H1 (cell line): Measurements from ENCODE around the gene MGLL. TPM values are rescaled to one million over a fixed set of nuclear protein-coding genes. Genes with fewer than 3 reads are reported as not detected.

ENCODE experiments used
- CTCF ChIA-PET: fragments of 300-600 bp; sonication (Branson Sonifier 250); formaldehyde crosslinking; loops from one replicate; lab custom pipeline; 2021; ENCODE audit not compliant: partially characterized antibody; lab: Charles Lee
- POLR2A ChIA-PET: fragments of 300-600 bp; sonication (Branson Sonifier 250); formaldehyde crosslinking; loops from one replicate; lab custom pipeline; 2021; ENCODE audit warnings: inconsistent platforms; ENCODE audit not compliant: partially characterized antibody; lab: Charles Lee
- DNase-seq, 2 experiments: peaks; one replicate each; pipeline versions ENCODE4 v3.0.0 to v3.0.0-alpha.2; 2010 to 2022; ENCODE audit warnings: low spot score in 2 of 2, low read depth in 1 of 2, mixed read lengths in 1 of 2
- FAIRE-seq: peaks from 2 replicates; lab custom pipeline; 2011; peaks lifted over from hg19 to GRCh38; lab: Jason Lieb, UNC
- H2AFZ ChIP-seq: 2 replicates; pipeline ENCODE4 v1.8.1; 2012; ENCODE audit warnings: low read length, inconsistent platforms
- H2AK5ac ChIP-seq: 2 replicates; pipeline ENCODE4 v1.6.1; 2013; ENCODE audit warnings: low read depth, low read length
- H2BK120ac ChIP-seq: replicated peaks from 2 replicates; pipeline ENCODE3; 2013; ENCODE audit warnings: low read depth, low read length, inconsistent platforms
- H2BK12ac ChIP-seq: 2 replicates; pipeline ENCODE4 v1.6.1; 2013; ENCODE audit warnings: low read depth, low read length
- H2BK15ac ChIP-seq: 2 replicates; pipeline ENCODE4 v1.6.1; 2013; ENCODE audit warnings: low read length
- H2BK20ac ChIP-seq: 2 replicates; pipeline ENCODE4 v1.6.1; 2013; ENCODE audit warnings: low read length
- H2BK5ac ChIP-seq: 2 replicates; pipeline ENCODE4 v1.6.1; 2013; ENCODE audit warnings: low read depth, low read length
- H3K14ac ChIP-seq: 2 replicates; pipeline ENCODE4 v1.6.1; 2013; ENCODE audit warnings: inconsistent platforms; ENCODE audit not compliant: insufficient read length
- H3K18ac ChIP-seq: 2 replicates; pipeline ENCODE4 v1.6.1; 2013; ENCODE audit warnings: low read length; ENCODE audit errors: extremely low read depth
- H3K23ac ChIP-seq: 2 replicates; pipeline ENCODE4 v1.6.1; 2013; ENCODE audit warnings: inconsistent platforms; ENCODE audit not compliant: insufficient read length
- H3K23me2 ChIP-seq: 2 replicates; pipeline ENCODE4 v1.6.1; 2013; ENCODE audit warnings: low read depth, low read length
- H3K27ac ChIP-seq: 2 replicates; pipeline ENCODE4 v1.6.1; 2011; ENCODE audit warnings: low read depth, low read length, inconsistent platforms
- H3K27me3 ChIP-seq, 4 experiments: replicated peaks in 1 of 4; 1 replicate in 1 of 4; 2 replicates in 3 of 4; pipeline versions ENCODE4 v1.6.1 to v1.8.1; 2011 to 2013; ENCODE audit warnings: low read length in 3 of 4, mild to moderate bottlenecking in 3 of 4, inconsistent platforms in 2 of 4, mixed read lengths in 2 of 4, moderate library complexity in 1 of 4; ENCODE audit not compliant: control insufficient read depth in 3 of 4, insufficient read depth in 3 of 4; ENCODE audit errors: extremely low read depth in 1 of 4
- H3K36me3 ChIP-seq, 4 experiments: 2 replicates each; pipeline versions ENCODE4 v1.6.1 to v1.8.1; 2011 to 2013; ENCODE audit warnings: mild to moderate bottlenecking in 4 of 4, low read length in 3 of 4, moderate library complexity in 2 of 4, control low read depth in 1 of 4, inconsistent platforms in 1 of 4; ENCODE audit not compliant: insufficient read depth in 4 of 4, control insufficient read depth in 2 of 4
- H3K4ac ChIP-seq: replicated peaks from 2 replicates; pipeline ENCODE3; 2013; ENCODE audit warnings: low read length, low read depth, mixed read lengths, inconsistent platforms; ENCODE audit not compliant: insufficient read length
- H3K4me1 ChIP-seq, 4 experiments: replicated peaks in 1 of 4; 1 replicate in 1 of 4; 2 replicates in 3 of 4; pipeline versions ENCODE4 v1.6.1 to v1.8.1; 2011 to 2013; ENCODE audit warnings: low read length in 3 of 4, inconsistent platforms in 2 of 4, mixed read lengths in 1 of 4; ENCODE audit not compliant: insufficient read depth in 4 of 4, control insufficient read depth in 3 of 4
- H3K4me2 ChIP-seq, 2 experiments: 2 replicates each; pipeline versions ENCODE4 v1.6.1 to v1.8.1; 2011 to 2013; ENCODE audit warnings: low read depth in 2 of 2, low read length in 2 of 2, control low read depth in 1 of 2, inconsistent platforms in 1 of 2, mild to moderate bottlenecking in 1 of 2; ENCODE audit not compliant: insufficient read depth in 1 of 2
- H3K4me3 ChIP-seq, 4 experiments: fragments of 200-600, 300-600 bp in 1 of 4; sonication (generic), shearing (Covaris generic), sonication (Bioruptor Twin) in 1 of 4; 2 replicates each; pipeline versions ENCODE4 v1.5.1 to v1.8.1; 2011 to 2016; ENCODE audit warnings: low read length in 4 of 4, low read depth in 3 of 4, control low read depth in 2 of 4, inconsistent platforms in 2 of 4, mild to moderate bottlenecking in 2 of 4, mixed read lengths in 1 of 4, moderate library complexity in 1 of 4; ENCODE audit not compliant: insufficient read depth in 2 of 4; ENCODE audit errors: extremely low read depth in 1 of 4
- H3K56ac ChIP-seq: replicated peaks from 2 replicates; pipeline ENCODE3; 2013; ENCODE audit warnings: low read depth, mild to moderate bottlenecking, mixed read lengths, low read length, inconsistent platforms; ENCODE audit not compliant: insufficient read length
- H3K79me1 ChIP-seq: 2 replicates; pipeline ENCODE4 v1.6.1; 2013; ENCODE audit warnings: low read depth, low read length, control low read depth
- H3K79me2 ChIP-seq, 2 experiments: 2 replicates each; pipeline versions ENCODE4 v1.6.1 to v1.8.1; 2012 to 2013; ENCODE audit warnings: low read length in 2 of 2, mild to moderate bottlenecking in 2 of 2, inconsistent platforms in 1 of 2; ENCODE audit not compliant: insufficient read depth in 2 of 2, control insufficient read depth in 1 of 2
- H3K9ac ChIP-seq, 4 experiments: replicated peaks in 1 of 4; 1 replicate in 1 of 4; 2 replicates in 3 of 4; pipeline versions ENCODE4 v1.6.1 to v1.8.1; 2011 to 2013; ENCODE audit warnings: low read depth in 3 of 4, low read length in 3 of 4, control low read depth in 2 of 4, mild to moderate bottlenecking in 2 of 4, moderate library complexity in 2 of 4, inconsistent platforms in 1 of 4; ENCODE audit errors: extremely low read depth in 1 of 4
- H3K9me3 ChIP-seq, 2 experiments: 2 replicates each; pipeline versions ENCODE4 v1.6.1 to v1.8.1; 2012 to 2013; ENCODE audit warnings: mild to moderate bottlenecking in 2 of 2, moderate library complexity in 2 of 2, control low read depth in 1 of 2, inconsistent platforms in 1 of 2, low read depth in 1 of 2, low read length in 1 of 2, mixed read lengths in 1 of 2; ENCODE audit not compliant: insufficient read depth in 2 of 2
- H4K20me1 ChIP-seq, 2 experiments: replicated peaks in 1 of 2; 2 replicates each; pipeline versions ENCODE3 to v1.8.1; 2011 to 2013; ENCODE audit warnings: inconsistent platforms in 2 of 2, low read length in 2 of 2, mild to moderate bottlenecking in 1 of 2; ENCODE audit not compliant: insufficient read depth in 2 of 2, control insufficient read depth in 1 of 2
- H4K5ac ChIP-seq: 2 replicates; pipeline ENCODE4 v1.6.1; 2013; ENCODE audit warnings: low read length, low read depth, mixed read lengths, inconsistent platforms; ENCODE audit not compliant: insufficient read length
- H4K8ac ChIP-seq: 2 replicates; pipeline ENCODE4 v1.8.0; 2013; ENCODE audit warnings: mild to moderate bottlenecking, moderate library complexity, low read length, inconsistent platforms; ENCODE audit not compliant: insufficient read depth; ENCODE audit errors: extremely low read depth
- H4K91ac ChIP-seq: replicated peaks from 2 replicates; pipeline ENCODE3; 2013; ENCODE audit warnings: low read length, mixed read lengths, inconsistent platforms; ENCODE audit not compliant: insufficient read length
- ASH2L ChIP-seq: fragments of 200-600, 300-600 bp; sonication (generic); IDR thresholded peaks from one replicate; pipeline ENCODE4 v1.7.1; 2017; ENCODE audit warnings: low read length
- FOSL1 ChIP-seq: IDR thresholded peaks from 2 replicates; pipeline ENCODE4 v1.6.1; 2011; ENCODE audit warnings: mild to moderate bottlenecking, low read depth, low read length, moderate library complexity; ENCODE audit not compliant: insufficient read depth
- GABPA ChIP-seq: IDR thresholded peaks from 2 replicates; pipeline ENCODE4 v1.6.1; 2011; ENCODE audit warnings: mild to moderate bottlenecking, low read length, moderate library complexity, borderline replicate concordance; ENCODE audit not compliant: insufficient read depth
- KDM1A ChIP-seq: fragments of 200-600, 300-600 bp; sonication (generic); IDR thresholded peaks from 2 replicates; pipeline ENCODE4 v1.7.1; 2016; ENCODE audit warnings: mild to moderate bottlenecking, low read length, borderline replicate concordance
- KDM4A ChIP-seq: IDR thresholded peaks from one replicate; pipeline ENCODE4 v1.7.1; 2012; ENCODE audit warnings: low read depth, mild to moderate bottlenecking, moderate library complexity, low read length, inconsistent platforms; ENCODE audit not compliant: severe bottlenecking
- POU5F1 ChIP-seq: IDR thresholded peaks from 2 replicates; pipeline ENCODE4 v1.6.1; 2011; ENCODE audit warnings: low read depth, mild to moderate bottlenecking, low read length, moderate library complexity
- RNF2 ChIP-seq: fragments of 200-900, 300-1000 bp; sonication (generic); IDR thresholded peaks from 2 replicates; pipeline ENCODE4 v1.7.1; 2016; ENCODE audit warnings: borderline replicate concordance, low read depth, mild to moderate bottlenecking, antibody characterized with exemption, low read length; ENCODE audit not compliant: poor library complexity, severe bottlenecking; ENCODE audit errors: missing control alignments
- SP4 ChIP-seq: IDR thresholded peaks from 2 replicates; pipeline ENCODE4 v1.6.1; 2012; ENCODE audit warnings: low read length, inconsistent platforms
- TEAD4 ChIP-seq: IDR thresholded peaks from 2 replicates; pipeline ENCODE4 v1.6.1; 2012; ENCODE audit warnings: low read depth, low read length, inconsistent platforms, mixed read lengths
- WGBS, 2 experiments: shearing (Covaris generic) in 1 of 2; methylation state at CpG; one replicate each; pipeline versions ENCODE4 v1.1.6 to v1.1.7; 2013 to 2015; ENCODE audit warnings: low lambda C conversion rate in 2 of 2, mixed read lengths in 2 of 2, inconsistent platforms in 1 of 2, low coverage in 1 of 2, missing lambda C conversion rate in 1 of 2; ENCODE audit not compliant: insufficient replicate concordance in 2 of 2, insufficient coverage in 1 of 2, insufficient read length in 1 of 2; ENCODE audit errors: extremely low coverage in 1 of 2, missing lambda C conversion rate in 1 of 2; 5-methylcytosine and 5-hydroxymethylcytosine counted together
- polyA plus RNA-seq, 7 experiments: library from polyadenylated mRNA; depleted of rRNA in 3 of 7; stranded (reverse) in 5 of 7; unstranded in 2 of 7; fragments of >200 nt in 5 of 7; fragments of 200-250 nt in 2 of 7; gene quantifications; 1 replicate in 5 of 7; 2 replicates in 1 of 7; 4 replicates in 1 of 7; pipeline versions ENCODE4 v1.2.1 to v1.2.3, GENCODE V29; 2011 to 2013; ENCODE audit warnings: missing spikeins in 2 of 7, mixed read lengths in 2 of 7
- total RNA-seq: library from RNA; stranded (reverse); fragmentation: NEBNext Ultra II Directional; extraction: Animal tissue kit (Norgen Biotek cat#: 25700); gene quantifications from 2 replicates; pipeline ENCODE4 v1.2.1, GENCODE V29; 2021
- TF ChIP-seq, protein P1 (sequence below): IDR thresholded peaks from 2 replicates; pipeline ENCODE4 v1.6.1; 2012; ENCODE audit warnings: low read length, inconsistent platforms
- TF ChIP-seq, protein P2 (sequence below): IDR thresholded peaks from 2 replicates; pipeline ENCODE4 v1.6.1; 2011; ENCODE audit warnings: low read length, improper control_type of control experiment

The MGLL gene
- total and polyA plus RNA-seq, 2 of the 8 experiments (the other 6 are each of a cell fraction or from before 2014, with no cell fraction given): 0.05 to 0.34 TPM

- H3K79me1 ChIP-seq: no peaks in the 10 kb centered on the region
- ChIA-PET POLR2A (no interaction called here), CTCF (interaction anchor here (1.0 to 1.2 kb wide), 4 partner anchors 16 to 78 kb away, joined by 3 to 5 read pairs (median 3); no protein-coding TSS in a partner anchor)
- no peaks in the 10 kb centered on the region for H3K36me3 ChIP-seq
- H3K23me2 ChIP-seq: no peaks in the 10 kb centered on the region
- H3K56ac ChIP-seq: no peak overlapping the region
- H3K27ac ChIP-seq: no peak overlapping the region
- H4K20me1 ChIP-seq: no peaks in the 10 kb centered on the region
- no peak overlapping the region for H2BK120ac ChIP-seq
- no peak for DNase-seq
- no peaks in the 10 kb centered on the region for H3K4me1 ChIP-seq
- H3K27me3 ChIP-seq: 0 out of 7 replicates have a peak, but pooled peaks cover 0 to 2% (median 0%) of the 10 kb centered on the region in 4 experiments
- H2AFZ ChIP-seq: no peak overlapping the region
- no peak overlapping the region for H3K9ac ChIP-seq
- H3K18ac ChIP-seq: no peak overlapping the region
- no peak overlapping the region for H3K4ac ChIP-seq
- H3K14ac ChIP-seq: no peak overlapping the region
- no peaks in the 10 kb centered on the region for H3K79me2 ChIP-seq
- H2BK12ac ChIP-seq: no peak overlapping the region
- H3K23ac ChIP-seq: no peak overlapping the region
- no peak overlapping the region for H2BK5ac ChIP-seq
- no peak overlapping the region for H3K4me3 ChIP-seq
- no peak overlapping the region for H4K8ac ChIP-seq
- H4K91ac ChIP-seq: no peak overlapping the region
- H2AK5ac ChIP-seq: no peak overlapping the region
- H2BK15ac ChIP-seq: no peak overlapping the region
- H3K9me3 ChIP-seq: no peaks in the 10 kb centered on the region
- FAIRE-seq: no peak
- H2BK20ac ChIP-seq: no peak overlapping the region
- no peak overlapping the region for H4K5ac ChIP-seq
- no peak overlapping the region for H3K4me2 ChIP-seq
- WGBS, 2 experiments: 95% methylated on average over 7 of the region's 7 CpGs; no CpG with 5 or more reads in 1 of the 2 experiments
- TF ChIP-seq FOSL1: no peak
- TF ChIP-seq, protein P1, sequence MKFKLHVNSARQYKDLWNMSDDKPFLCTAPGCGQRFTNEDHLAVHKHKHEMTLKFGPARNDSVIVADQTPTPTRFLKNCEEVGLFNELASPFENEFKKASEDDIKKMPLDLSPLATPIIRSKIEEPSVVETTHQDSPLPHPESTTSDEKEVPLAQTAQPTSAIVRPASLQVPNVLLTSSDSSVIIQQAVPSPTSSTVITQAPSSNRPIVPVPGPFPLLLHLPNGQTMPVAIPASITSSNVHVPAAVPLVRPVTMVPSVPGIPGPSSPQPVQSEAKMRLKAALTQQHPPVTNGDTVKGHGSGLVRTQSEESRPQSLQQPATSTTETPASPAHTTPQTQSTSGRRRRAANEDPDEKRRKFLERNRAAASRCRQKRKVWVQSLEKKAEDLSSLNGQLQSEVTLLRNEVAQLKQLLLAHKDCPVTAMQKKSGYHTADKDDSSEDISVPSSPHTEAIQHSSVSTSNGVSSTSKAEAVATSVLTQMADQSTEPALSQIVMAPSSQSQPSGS: no peak
- TF ChIP-seq POU5F1: no peak
- no peak for TF ChIP-seq GABPA
- TF ChIP-seq KDM4A: no peak
- TF ChIP-seq, protein P2, sequence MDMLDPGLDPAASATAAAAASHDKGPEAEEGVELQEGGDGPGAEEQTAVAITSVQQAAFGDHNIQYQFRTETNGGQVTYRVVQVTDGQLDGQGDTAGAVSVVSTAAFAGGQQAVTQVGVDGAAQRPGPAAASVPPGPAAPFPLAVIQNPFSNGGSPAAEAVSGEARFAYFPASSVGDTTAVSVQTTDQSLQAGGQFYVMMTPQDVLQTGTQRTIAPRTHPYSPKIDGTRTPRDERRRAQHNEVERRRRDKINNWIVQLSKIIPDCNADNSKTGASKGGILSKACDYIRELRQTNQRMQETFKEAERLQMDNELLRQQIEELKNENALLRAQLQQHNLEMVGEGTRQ: no peak
- no peak for TF ChIP-seq SP4
- no peak for TF ChIP-seq ASH2L
- TF ChIP-seq TEAD4: no peak
- no peak for TF ChIP-seq RNF2
- TF ChIP-seq KDM1A: no peak
These were observed 69.0 kb downstream of the MGLL start for GRCh38 chr3:127753338-127753737.
